ENCODE data around the gene HBM. TPM values are rescaled to one million over a fixed set of nuclear protein-coding genes. Genes with fewer than 3 reads are reported as not detected.
"Not testable (repeated sequence)": the region's sequence is repeated elsewhere in the genome, so short reads cannot be mapped to it uniquely, and the experiment has no call there.

Gene HBM
- total RNA-seq, 1 experiment from 2014 or later: not detected

DNA sequence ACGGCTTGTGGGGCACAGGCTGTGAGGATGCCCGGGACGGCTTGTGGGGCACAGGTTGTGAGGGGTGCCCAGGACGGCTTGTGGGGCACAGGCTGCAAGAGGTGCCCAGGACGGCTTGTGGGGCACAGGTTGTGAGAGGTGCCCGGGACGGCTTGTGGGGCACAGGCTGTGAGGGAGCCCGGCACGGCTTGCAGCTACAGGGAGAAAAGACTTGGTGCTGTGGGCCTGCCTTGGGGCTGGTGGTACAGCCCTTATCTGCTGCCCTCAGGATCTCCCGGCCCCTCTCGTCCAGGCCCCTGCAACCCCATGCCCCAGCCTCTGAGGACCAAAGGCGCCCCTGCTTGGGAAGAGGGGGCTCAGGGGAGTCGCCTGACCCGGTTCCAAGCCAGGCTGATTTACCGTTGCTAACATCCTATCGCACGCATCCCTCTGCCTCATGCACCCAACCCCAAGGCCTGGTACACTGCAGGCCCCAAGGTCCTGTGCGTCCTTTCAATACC, 5.0 kb upstream of the HBM start:
- H3K27ac Mint-ChIP-seq (ENCODE audit: unreplicated experiment): no peak overlapping the region
- Histone ChIP-seq H3K27me3 (replicated peaks; ENCODE audit: control insufficient read depth, insufficient read depth, low read length) (no peaks in the 10 kb centered on the region; the same call in 1 of the 2 replicates), H3K4me3 (ENCODE audit: low read depth, low read length) (no peak overlapping the region), H3K9me3 (no peaks in the 10 kb centered on the region), H3K4me1 (no peaks in the 10 kb centered on the region), H3K36me3 (ENCODE audit: control insufficient read depth, insufficient read depth, low read length) (no peaks in the 10 kb centered on the region)
- H3K4me3 Mint-ChIP-seq (ENCODE audit: unreplicated experiment): no peak overlapping the region
- H3K4me1 Mint-ChIP-seq (ENCODE audit: low read depth, unreplicated experiment): peaks cover 10% of the 10 kb centered on the region
- no peaks in the 10 kb centered on the region for H3K9me3 Mint-ChIP-seq (ENCODE audit: unreplicated experiment)
- H3K36me3 Mint-ChIP-seq (ENCODE audit: insufficient read depth, unreplicated experiment): no peaks in the 10 kb centered on the region
- DNase-seq: no peak
- peaks cover 10% of the 10 kb centered on the region for H3K27me3 Mint-ChIP-seq (ENCODE audit: insufficient read depth, unreplicated experiment)
- BruUV-seq (replicated peaks): no TSS peak
- POLR2A ChIA-PET: no interaction called here
- intact Hi-C loops (cut with micrococcal nuclease; ENCODE audit: unreplicated experiment): no loop called here
- CTCF ChIA-PET: no interaction called here
- TF ChIP-seq, protein P1, sequence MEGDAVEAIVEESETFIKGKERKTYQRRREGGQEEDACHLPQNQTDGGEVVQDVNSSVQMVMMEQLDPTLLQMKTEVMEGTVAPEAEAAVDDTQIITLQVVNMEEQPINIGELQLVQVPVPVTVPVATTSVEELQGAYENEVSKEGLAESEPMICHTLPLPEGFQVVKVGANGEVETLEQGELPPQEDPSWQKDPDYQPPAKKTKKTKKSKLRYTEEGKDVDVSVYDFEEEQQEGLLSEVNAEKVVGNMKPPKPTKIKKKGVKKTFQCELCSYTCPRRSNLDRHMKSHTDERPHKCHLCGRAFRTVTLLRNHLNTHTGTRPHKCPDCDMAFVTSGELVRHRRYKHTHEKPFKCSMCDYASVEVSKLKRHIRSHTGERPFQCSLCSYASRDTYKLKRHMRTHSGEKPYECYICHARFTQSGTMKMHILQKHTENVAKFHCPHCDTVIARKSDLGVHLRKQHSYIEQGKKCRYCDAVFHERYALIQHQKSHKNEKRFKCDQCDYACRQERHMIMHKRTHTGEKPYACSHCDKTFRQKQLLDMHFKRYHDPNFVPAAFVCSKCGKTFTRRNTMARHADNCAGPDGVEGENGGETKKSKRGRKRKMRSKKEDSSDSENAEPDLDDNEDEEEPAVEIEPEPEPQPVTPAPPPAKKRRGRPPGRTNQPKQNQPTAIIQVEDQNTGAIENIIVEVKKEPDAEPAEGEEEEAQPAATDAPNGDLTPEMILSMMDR (IDR thresholded peaks at IDR 0.05; ENCODE audit: insufficient read depth in 1 of 2, low read depth in 1 of 2, low read length in 1 of 2, severe bottlenecking in 1 of 2, unreplicated experiment in 1 of 2): no peak

DNA sequence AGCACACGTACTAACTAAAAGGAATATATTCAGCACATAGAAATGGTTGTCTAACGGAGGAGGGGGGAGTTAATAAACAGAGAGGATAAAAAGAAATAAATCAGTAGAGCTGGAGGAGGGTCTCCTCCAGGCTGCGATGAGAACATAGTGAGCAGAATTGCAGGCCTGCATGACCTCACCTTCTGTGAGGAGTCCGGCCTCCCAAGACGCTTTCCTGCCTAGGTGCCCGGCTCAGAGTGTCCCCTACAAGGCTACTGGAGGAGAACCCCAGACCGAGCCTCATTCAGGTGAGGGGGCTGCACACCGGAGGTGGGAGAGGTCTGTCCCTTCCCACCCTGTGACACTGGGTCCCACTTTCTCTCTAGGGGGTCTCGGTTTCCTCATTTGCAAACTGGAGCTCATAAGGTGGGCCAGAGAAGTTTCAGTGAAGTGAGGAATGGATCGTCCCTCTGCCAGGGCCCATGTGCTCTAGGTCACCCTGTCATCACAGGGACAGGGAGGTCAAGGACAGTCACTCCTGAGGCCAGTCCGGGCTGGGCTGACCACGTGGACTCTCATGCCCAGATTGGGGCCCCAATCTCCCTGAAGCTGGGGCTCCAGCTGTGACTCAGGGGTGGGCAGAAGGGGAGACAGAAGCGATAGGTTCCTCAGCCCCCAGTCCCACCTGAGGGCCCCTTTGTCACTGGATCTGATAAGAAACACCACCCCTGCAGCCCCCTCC, 3.3 kb upstream of the HBM start:
- ChIA-PET CTCF (no interaction called here), POLR2A (no interaction called here)
- peaks cover 12% of the 10 kb centered on the region for H3K27me3 Mint-ChIP-seq (ENCODE audit: insufficient read depth, unreplicated experiment)
- H3K4me3 ChIP-seq (ENCODE audit: low read depth, low read length): no peak overlapping the region
- H3K9me3 ChIP-seq: no peaks in the 10 kb centered on the region
- H3K4me1 Mint-ChIP-seq (ENCODE audit: low read depth, unreplicated experiment): peaks cover 10% of the 10 kb centered on the region
- H3K27ac Mint-ChIP-seq (ENCODE audit: unreplicated experiment): no peak overlapping the region
- DNase-seq: no peak
- H3K4me1 ChIP-seq: no peaks in the 10 kb centered on the region
- H3K36me3 Mint-ChIP-seq (ENCODE audit: insufficient read depth, unreplicated experiment): no peaks in the 10 kb centered on the region
- BruUV-seq (replicated peaks): no TSS peak
- H3K9me3 Mint-ChIP-seq (ENCODE audit: unreplicated experiment): no peaks in the 10 kb centered on the region
- intact Hi-C loops (cut with micrococcal nuclease; ENCODE audit: unreplicated experiment): no loop called here
- no peaks in the 10 kb centered on the region; the same call in 1 of the 2 replicates for H3K27me3 ChIP-seq (replicated peaks; ENCODE audit: control insufficient read depth, insufficient read depth, low read length)
- TF ChIP-seq, protein P1 (IDR thresholded peaks at IDR 0.05; ENCODE audit: insufficient read depth in 1 of 2, low read depth in 1 of 2, low read length in 1 of 2, severe bottlenecking in 1 of 2, unreplicated experiment in 1 of 2): no peak
- no peaks in the 10 kb centered on the region for H3K36me3 ChIP-seq (ENCODE audit: control insufficient read depth, insufficient read depth, low read length)
- H3K4me3 Mint-ChIP-seq (ENCODE audit: unreplicated experiment): no peak overlapping the region

DNA sequence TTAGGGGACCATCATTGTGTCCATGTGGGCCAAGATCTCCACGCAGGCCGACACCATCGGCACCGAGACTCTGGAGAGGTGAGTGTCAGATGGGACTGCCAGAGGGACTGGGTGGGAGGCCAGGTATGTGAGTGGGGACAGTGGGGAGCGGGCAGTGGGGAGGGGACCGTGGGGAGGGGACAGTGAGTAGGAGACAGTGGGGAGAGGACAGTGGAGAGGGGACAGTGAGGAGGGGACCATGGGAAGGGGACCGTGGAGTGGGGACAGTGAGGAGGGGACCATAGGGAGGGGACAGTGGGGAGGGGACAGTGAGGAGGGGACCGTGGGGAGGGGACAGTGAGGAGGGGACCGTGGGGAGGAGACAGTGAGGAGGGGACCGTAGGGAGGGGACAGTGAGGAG, 2.6 kb upstream of the HBM start:
- CTCF ChIA-PET; POLR2A ChIA-PET; H3K4me3 ChIP-seq (ENCODE audit: low read depth, low read length); H3K4me1 ChIP-seq; H3K4me3 Mint-ChIP-seq (ENCODE audit: unreplicated experiment); H3K9me3 Mint-ChIP-seq (ENCODE audit: unreplicated experiment); intact Hi-C loops (cut with micrococcal nuclease; ENCODE audit: unreplicated experiment); H3K27ac Mint-ChIP-seq (ENCODE audit: unreplicated experiment); BruUV-seq (replicated peaks); H3K36me3 Mint-ChIP-seq (ENCODE audit: insufficient read depth, unreplicated experiment); H3K27me3 Mint-ChIP-seq (ENCODE audit: insufficient read depth, unreplicated experiment); H3K27me3 ChIP-seq (replicated peaks; ENCODE audit: control insufficient read depth, insufficient read depth, low read length); H3K36me3 ChIP-seq (ENCODE audit: control insufficient read depth, insufficient read depth, low read length); DNase-seq; H3K9me3 ChIP-seq: not testable (repeated sequence)
- peaks cover 10% of the 10 kb centered on the region for H3K4me1 Mint-ChIP-seq (ENCODE audit: low read depth, unreplicated experiment)

GRCh38 chr16:163696-164095, 2.1 kb upstream of the HBM start:
- H3K4me3 Mint-ChIP-seq (ENCODE audit: unreplicated experiment); POLR2A ChIA-PET; H3K4me1 ChIP-seq; H3K27ac Mint-ChIP-seq (ENCODE audit: unreplicated experiment); H3K27me3 ChIP-seq (replicated peaks; ENCODE audit: control insufficient read depth, insufficient read depth, low read length); DNase-seq; intact Hi-C loops (cut with micrococcal nuclease; ENCODE audit: unreplicated experiment); H3K36me3 Mint-ChIP-seq (ENCODE audit: insufficient read depth, unreplicated experiment); H3K4me3 ChIP-seq (ENCODE audit: low read depth, low read length); H3K9me3 ChIP-seq; H3K36me3 ChIP-seq (ENCODE audit: control insufficient read depth, insufficient read depth, low read length); H3K27me3 Mint-ChIP-seq (ENCODE audit: insufficient read depth, unreplicated experiment); CTCF ChIA-PET; H3K9me3 Mint-ChIP-seq (ENCODE audit: unreplicated experiment); BruUV-seq (replicated peaks): not testable (repeated sequence)
- H3K4me1 Mint-ChIP-seq (ENCODE audit: low read depth, unreplicated experiment): peaks cover 10% of the 10 kb centered on the region

DNA sequence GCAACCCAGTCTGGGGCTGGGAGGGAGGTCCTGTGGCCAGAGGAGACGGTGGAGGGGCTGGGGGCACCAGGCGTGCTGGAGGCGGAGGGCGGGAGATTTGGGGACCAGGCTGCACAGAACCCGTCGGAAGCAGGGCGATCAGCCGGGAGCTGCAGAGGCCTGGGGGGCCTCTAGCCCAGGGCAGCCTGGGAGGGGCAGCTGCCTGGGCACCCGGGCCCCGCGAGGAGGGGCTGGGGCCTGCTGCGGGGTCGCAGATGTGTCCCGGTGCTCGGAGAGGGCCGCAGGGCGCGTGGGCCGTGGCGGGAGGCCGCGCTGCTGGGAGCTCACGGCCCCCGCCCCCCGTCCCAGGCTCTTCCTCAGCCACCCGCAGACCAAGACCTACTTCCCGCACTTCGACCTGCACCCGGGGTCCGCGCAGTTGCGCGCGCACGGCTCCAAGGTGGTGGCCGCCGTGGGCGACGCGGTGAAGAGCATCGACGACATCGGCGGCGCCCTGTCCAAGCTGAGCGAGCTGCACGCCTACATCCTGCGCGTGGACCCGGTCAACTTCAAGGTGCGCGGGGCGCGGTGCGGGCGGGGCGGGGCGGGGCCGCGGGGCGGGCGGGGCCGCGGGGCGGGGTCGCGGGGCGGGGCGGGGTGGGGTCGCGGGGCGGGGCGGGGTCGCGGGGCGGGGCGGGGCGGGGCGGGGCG, 1.5 kb upstream of the HBM start:
- H3K9me3 Mint-ChIP-seq (ENCODE audit: unreplicated experiment); H3K4me3 Mint-ChIP-seq (ENCODE audit: unreplicated experiment); H3K4me1 Mint-ChIP-seq (ENCODE audit: low read depth, unreplicated experiment); intact Hi-C loops (cut with micrococcal nuclease; ENCODE audit: unreplicated experiment); H3K4me3 ChIP-seq (ENCODE audit: low read depth, low read length); H3K27me3 Mint-ChIP-seq (ENCODE audit: insufficient read depth, unreplicated experiment); H3K9me3 ChIP-seq; H3K27me3 ChIP-seq (replicated peaks; ENCODE audit: control insufficient read depth, insufficient read depth, low read length); H3K36me3 Mint-ChIP-seq (ENCODE audit: insufficient read depth, unreplicated experiment); DNase-seq; H3K27ac Mint-ChIP-seq (ENCODE audit: unreplicated experiment); H3K36me3 ChIP-seq (ENCODE audit: control insufficient read depth, insufficient read depth, low read length); POLR2A ChIA-PET; BruUV-seq (replicated peaks); CTCF ChIA-PET; H3K4me1 ChIP-seq: not testable (repeated sequence)

Measured in Caco-2 (cell line).